Endothelial cell of umbilical vein (primary cell): Measurements from ENCODE around the gene PACS1. TPM values are rescaled to one million over a fixed set of nuclear protein-coding genes. Genes with fewer than 3 reads are reported as not detected.

ENCODE experiments used
- BruUV-seq: library from RNA; stranded (reverse); fragments of 400-500 nt; replicated peaks from 2 replicates; lab custom pipeline; 2021; lab: Mats Ljungman, UMichigan
- CTCF ChIA-PET: fragments of 300-600, 350-600 bp; sonication (Branson Sonifier 250); formaldehyde crosslinking; loops from one replicate; lab custom pipeline; 2021; ENCODE audit warnings: antibody characterized with exemption, inconsistent platforms; lab: Charles Lee
- POLR2A ChIA-PET: fragments of 300-600, 350-600 bp; sonication (Branson Sonifier 250); formaldehyde crosslinking; loops from one replicate; lab custom pipeline; 2021; ENCODE audit warnings: antibody characterized with exemption, inconsistent platforms; lab: Charles Lee
- DNase-seq: peaks from one replicate; pipeline ENCODE4 v3.0.0-alpha.2; 2011; ENCODE audit warnings: low read depth, low spot score
- FAIRE-seq: peaks from 2 replicates; lab custom pipeline; 2011; peaks lifted over from hg19 to GRCh38; lab: Jason Lieb, UNC
- H2AFZ ChIP-seq: 2 replicates; pipeline ENCODE4 v1.6.0; 2012; ENCODE audit warnings: low read depth, low read length, control low read depth, inconsistent platforms
- H3K27ac ChIP-seq: 2 replicates; pipeline ENCODE4 v1.5.1; 2011; ENCODE audit warnings: low read depth, mild to moderate bottlenecking, control low read depth, low read length, moderate library complexity; ENCODE audit not compliant: insufficient read depth
- H3K27me3 ChIP-seq, 2 experiments: 2 replicates each; pipeline versions ENCODE4 v1.6.0 to v1.6.1; 2011; ENCODE audit warnings: low read length in 2 of 2, mixed read lengths in 1 of 2; ENCODE audit not compliant: control insufficient read depth in 2 of 2, insufficient read depth in 2 of 2
- H3K36me3 ChIP-seq, 2 experiments: 2 replicates in 1 of 2; 3 replicates in 1 of 2; pipeline ENCODE4 v1.5.1; 2011; ENCODE audit warnings: low read length in 2 of 2, mild to moderate bottlenecking in 1 of 2, moderate library complexity in 1 of 2; ENCODE audit not compliant: control insufficient read depth in 2 of 2, insufficient read depth in 2 of 2; ENCODE audit errors: extremely low read depth in 1 of 2
- H3K4me1 ChIP-seq: 3 replicates; pipeline ENCODE4 v1.5.1; 2011; ENCODE audit warnings: mild to moderate bottlenecking, low read length; ENCODE audit not compliant: control insufficient read depth, insufficient read depth; ENCODE audit errors: extremely low read depth
- H3K4me2 ChIP-seq: 2 replicates; pipeline ENCODE4 v1.6.1; 2011; ENCODE audit warnings: low read length, control low read depth, mixed read lengths; ENCODE audit not compliant: insufficient read depth
- H3K4me3 ChIP-seq, 3 experiments: fragments of 200-600 bp in 1 of 3; sonication (generic), shearing (Covaris generic) in 1 of 3; replicated peaks in 1 of 3; 2 replicates each; pipeline ENCODE4 v1.5.1; 2011 to 2016; ENCODE audit warnings: control low read depth in 3 of 3, low read length in 3 of 3, mild to moderate bottlenecking in 2 of 3, inconsistent platforms in 1 of 3, low read depth in 1 of 3, moderate library complexity in 1 of 3; ENCODE audit not compliant: insufficient read depth in 1 of 3
- H3K79me2 ChIP-seq: 2 replicates; pipeline ENCODE4 v1.6.0; 2012; ENCODE audit warnings: low read length, inconsistent platforms; ENCODE audit not compliant: control insufficient read depth, insufficient read depth
- H3K9ac ChIP-seq: replicated peaks from 2 replicates; pipeline ENCODE3; 2011; ENCODE audit warnings: low read length, control low read depth; ENCODE audit not compliant: insufficient read depth; ENCODE audit errors: extremely low read depth
- H3K9me1 ChIP-seq: replicated peaks from 3 replicates; pipeline ENCODE4 v1.6.0; 2011; ENCODE audit warnings: mild to moderate bottlenecking, low read length; ENCODE audit not compliant: control insufficient read depth, insufficient read depth; ENCODE audit errors: extremely low read depth
- H3K9me3 ChIP-seq: replicated peaks from 2 replicates; pipeline ENCODE4 v1.5.1; 2012; ENCODE audit warnings: low read length, inconsistent platforms; ENCODE audit not compliant: control insufficient read depth, insufficient read depth
- H4K20me1 ChIP-seq: replicated peaks from 2 replicates; pipeline ENCODE3; 2011; ENCODE audit warnings: mild to moderate bottlenecking, low read length; ENCODE audit not compliant: control insufficient read depth, insufficient read depth; ENCODE audit errors: extremely low read depth
- CTCF ChIP-seq, 2 donors: IDR thresholded peaks; 1 replicate in 1 of 2; 2 replicates in 1 of 2; pipeline ENCODE4 v1.5.1; 2011; ENCODE audit warnings: low read length in 2 of 2, mild to moderate bottlenecking in 2 of 2, moderate library complexity in 2 of 2, control low read depth in 1 of 2, inconsistent platforms in 1 of 2, low read depth in 1 of 2; ENCODE audit not compliant: insufficient read depth in 1 of 2; ENCODE audit errors: extremely low read depth in 1 of 2
- EZH2 ChIP-seq: IDR thresholded peaks from 2 replicates; pipeline ENCODE4 v1.6.1; 2012; ENCODE audit warnings: borderline replicate concordance, low read depth, mild to moderate bottlenecking, moderate library complexity, low read length, inconsistent platforms; ENCODE audit not compliant: severe bottlenecking
- FOS ChIP-seq: IDR thresholded peaks from 2 replicates; pipeline ENCODE4 v1.6.1; 2011; ENCODE audit warnings: mild to moderate bottlenecking, low read length, moderate library complexity, borderline replicate concordance; ENCODE audit not compliant: insufficient read depth
- JUN ChIP-seq: IDR thresholded peaks from 2 replicates; pipeline ENCODE4 v1.6.1; 2011; ENCODE audit warnings: borderline replicate concordance, low read depth; ENCODE audit not compliant: insufficient read length, insufficient read depth
- MAX ChIP-seq: IDR thresholded peaks from 2 replicates; pipeline ENCODE4 v1.6.1; 2011; ENCODE audit not compliant: insufficient read depth, insufficient read length
- MYC ChIP-seq: IDR thresholded peaks from one replicate; pipeline ENCODE4 v1.6.1; 2011; ENCODE audit warnings: mild to moderate bottlenecking, low read depth, low read length
- POLR2A ChIP-seq: IDR thresholded peaks from 2 replicates; pipeline ENCODE4 v1.6.1; 2012; ENCODE audit warnings: low read depth, mild to moderate bottlenecking, control low read depth, low read length
- POLR2AphosphoS5 ChIP-seq: IDR thresholded peaks from 2 replicates; pipeline ENCODE4 v1.6.1; 2012; ENCODE audit warnings: low read depth, mild to moderate bottlenecking, control low read depth, low read length, moderate library complexity; ENCODE audit not compliant: insufficient read depth
- dilution Hi-C: fragments of 300-500 bp; cut with MboI; formaldehyde crosslinking; loops from one replicate; pipeline ENCODE4 v1.15.0; 2019; ENCODE audit warnings: low sequenced_read_pairs; ENCODE audit not compliant: extremely low pct_ligation_motif_present
- intact Hi-C: fragments of 100-400 bp; cut with micrococcal nuclease; formaldehyde crosslinking; loops from one replicate; pipeline ENCODE4 v1.10.0; 2022
- polyA plus RNA-seq, 4 experiments: library from polyadenylated mRNA; depleted of rRNA in 3 of 4; stranded (reverse) in 3 of 4; unstranded in 1 of 4; fragments of >200 nt; gene quantifications; 2 replicates each; pipeline versions ENCODE4 v1.2.1 to v1.2.3, GENCODE V29; 2011 to 2012; ENCODE audit warnings: missing spikeins in 1 of 4
- total RNA-seq: library from RNA; stranded (reverse); gene quantifications from 2 replicates; pipeline ENCODE4 v1.2.3, GENCODE V29; 2021

PACS1 gene
- total and polyA plus RNA-seq, 2 donors (not counting 3 experiments of a cell fraction or from before 2014, with no cell fraction given): 26.4 to 64.4 TPM

GRCh38 chr11:66271816-66272215 is 201.7 kb downstream of the PACS1 start:
- Histone ChIP-seq H3K4me2 (no peak overlapping the region), H3K27me3 (no peaks in the 10 kb centered on the region), H3K79me2 (peaks cover 28% of the 10 kb centered on the region), H3K9me1 (no peaks in the 10 kb centered on the region), H3K9ac (no peak overlapping the region), H3K4me1 (peaks cover 12% of the 10 kb centered on the region), H3K27ac (no peak overlapping the region), H3K36me3 (peaks cover 14 to 40% of the 10 kb centered on the region in 2 experiments), H3K9me3 (no peaks in the 10 kb centered on the region), H4K20me1 (no peaks in the 10 kb centered on the region), H2AFZ (no peak overlapping the region), H3K4me3 (no peak overlapping the region)
- FAIRE-seq (no peak), DNase-seq (no peak)
- intact Hi-C loops: no loop called here
- ChIA-PET CTCF (interaction anchor here (6.2 kb wide), 1 partner anchor 10 kb away, joined by 53 read pairs; no protein-coding TSS in a partner anchor), POLR2A (no interaction called here)
- no TSS peak for BruUV-seq
- dilution Hi-C loops: no loop called here
- TF ChIP-seq EZH2 (no peak), CTCF (IDR thresholded peaks at IDR 0.05; ENCODE audit: extremely low read depth in 1 of 2, insufficient read depth in 1 of 2, low read depth in 1 of 2, low read length in 2 of 2) (no peak), FOS (no peak), POLR2AphosphoS5 (no peak), MYC (no peak), POLR2A (no peak), JUN (no peak), MAX (no peak)
